Suppressor macrophage (primary cell): Measurements from ENCODE around the gene NRL.

Experiments
- DNase-seq, 4 experiments: peaks; one replicate each; pipeline ENCODE4 v3.0.0-alpha.2; 2020 to 2022
- total RNA-seq, 17 experiments: gene quantifications; one replicate each; lab custom pipeline; 2026; ENCODE audit warnings: mixed read lengths in 6 of 17, inconsistent platforms in 3 of 17; lab: John Stamatoyannopoulos, UW

The NRL gene
- total RNA-seq, result 0.71 to 4.4 (median 1.3) reads per million in 17 experiments

- peak; percentile 99 to 100 (median 100) for DNase-seq
These were observed at the start of gene NRL, which contains the start of gene DCAF11 for GRCh38 chr14:24114532-24115421. Gene NRL (minus strand): TSS chr14:24114949. CDS start chr14:24082848, 32,101 bp downstream. Gene DCAF11 (plus strand): TSS chr14:24114777. CDS start chr14:24115595, 818 bp downstream.

- no peak for DNase-seq
These were observed 47.3 kb upstream of the NRL start for GRCh38 chr14:24162093-24162492.

GRCh38 chr14:24160850-24161804, 46.4 kb upstream of the NRL start, which contains the start of gene IRF9:
Gene IRF9 (plus strand): TSS chr14:24161265. CDS start chr14:24162145, 880 bp downstream.
- DNase-seq, result peak; percentile 96 to 98 (median 96)

GRCh38 chr14:24160499-24160849, 45.7 kb upstream of the NRL start:
- no peak for DNase-seq

GRCh38 chr14:24159777-24160498, 45.2 kb upstream of the NRL start:
- DNase-seq, result no peak

GRCh38 chr14:24157331-24157730, 42.6 kb upstream of the NRL start:
- DNase-seq, result no peak

- no peak for DNase-seq
These were observed 42.1 kb upstream of the NRL start for GRCh38 chr14:24156840-24157239.

GRCh38 chr14:24155100-24155499, 40.4 kb upstream of the NRL start:
- no peak for DNase-seq

- no peak for DNase-seq
These were observed 36.8 kb upstream of the NRL start for GRCh38 chr14:24151404-24152080.

- no peak for DNase-seq
These were observed 36.2 kb upstream of the NRL start for GRCh38 chr14:24150993-24151392.

- no peak for DNase-seq
These were observed 35.8 kb upstream of the NRL start for GRCh38 chr14:24150567-24150966.

- DNase-seq, result no peak
These were observed 35.3 kb upstream of the NRL start for GRCh38 chr14:24150061-24150460.

- no peak for DNase-seq
These were observed 34.7 kb upstream of the NRL start for GRCh38 chr14:24149302-24149969.

GRCh38 chr14:24147761-24148428, 33.1 kb upstream of the NRL start:
- DNase-seq, result no peak

GRCh38 chr14:24146978-24147760, 32.4 kb upstream of the NRL start, which contains the start of gene RNF31:
Gene RNF31 (plus strand): TSS chr14:24147498. CDS start chr14:24147699, 201 bp downstream.
- DNase-seq, result peak; percentile 98 to 99 (median 99)

GRCh38 chr14:24146453-24146977, 31.8 kb upstream of the NRL start, which contains the start of gene PSME2:
Gene PSME2 (minus strand): TSS chr14:24146610. CDS start chr14:24146581, 29 bp downstream.
- DNase-seq, result peak; percentile 95 to 98 (median 97)

GRCh38 chr14:24145690-24146452, 31.1 kb upstream of the NRL start:
- peak; percentile 14 to 52 (median 44) for DNase-seq

GRCh38 chr14:24145219-24145618, 30.5 kb upstream of the NRL start:
- no peak for DNase-seq
